Brain microvascular endothelial cell (primary cell): ENCODE measurements around the gene PABPC1L.

Source experiments
- DNase-seq: peaks from one replicate; pipeline ENCODE4 v3.0.0-alpha.2; 2020
- H3K27ac ChIP-seq: fragments of 250-450 bp; sonication (Bioruptor Pico); 2 replicates; pipeline ENCODE4 v1.5.1; 2020; ENCODE audit warnings: mild to moderate bottlenecking, moderate library complexity
- H3K27me3 ChIP-seq: fragments of 250-450 bp; sonication (Bioruptor Pico); replicated peaks from 2 replicates; pipeline ENCODE4 v1.5.1; 2020; ENCODE audit warnings: mild to moderate bottlenecking
- H3K36me3 ChIP-seq: fragments of 250-450 bp; sonication (Bioruptor Pico); replicated peaks from 2 replicates; pipeline ENCODE4 v1.5.1; 2020; ENCODE audit warnings: mild to moderate bottlenecking
- H3K4me3 ChIP-seq: 2 replicates; pipeline ENCODE4 v1.5.1; 2011; ENCODE audit warnings: low read depth, mild to moderate bottlenecking, control low read depth, low read length, moderate library complexity
- in situ Hi-C: cut with HindIII; loops from 2 replicates; pipeline ENCODE4 v1.10.0; 2017; ENCODE audit warnings: low sequenced_read_pairs, low pct_ligation_motif_present
- TF ChIP-seq, protein P1 (sequence below): IDR thresholded peaks from 2 replicates; pipeline ENCODE4 v1.5.1; 2011; ENCODE audit warnings: low read depth, mild to moderate bottlenecking, moderate library complexity, low read length, control low read depth, inconsistent platforms; ENCODE audit errors: missing control alignments

The PABPC1L gene

GRCh38 chr20:44918342-44918741 is 8.5 kb downstream of the PABPC1L start:
- no peak overlapping the region for H3K27ac ChIP-seq
- no peaks in the 10 kb centered on the region for H3K27me3 ChIP-seq
- no peak for DNase-seq
- TF ChIP-seq, protein P1, sequence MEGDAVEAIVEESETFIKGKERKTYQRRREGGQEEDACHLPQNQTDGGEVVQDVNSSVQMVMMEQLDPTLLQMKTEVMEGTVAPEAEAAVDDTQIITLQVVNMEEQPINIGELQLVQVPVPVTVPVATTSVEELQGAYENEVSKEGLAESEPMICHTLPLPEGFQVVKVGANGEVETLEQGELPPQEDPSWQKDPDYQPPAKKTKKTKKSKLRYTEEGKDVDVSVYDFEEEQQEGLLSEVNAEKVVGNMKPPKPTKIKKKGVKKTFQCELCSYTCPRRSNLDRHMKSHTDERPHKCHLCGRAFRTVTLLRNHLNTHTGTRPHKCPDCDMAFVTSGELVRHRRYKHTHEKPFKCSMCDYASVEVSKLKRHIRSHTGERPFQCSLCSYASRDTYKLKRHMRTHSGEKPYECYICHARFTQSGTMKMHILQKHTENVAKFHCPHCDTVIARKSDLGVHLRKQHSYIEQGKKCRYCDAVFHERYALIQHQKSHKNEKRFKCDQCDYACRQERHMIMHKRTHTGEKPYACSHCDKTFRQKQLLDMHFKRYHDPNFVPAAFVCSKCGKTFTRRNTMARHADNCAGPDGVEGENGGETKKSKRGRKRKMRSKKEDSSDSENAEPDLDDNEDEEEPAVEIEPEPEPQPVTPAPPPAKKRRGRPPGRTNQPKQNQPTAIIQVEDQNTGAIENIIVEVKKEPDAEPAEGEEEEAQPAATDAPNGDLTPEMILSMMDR = no peak
- in situ Hi-C loops = no loop called here
- H3K36me3 ChIP-seq = peaks cover 16% of the 10 kb centered on the region
- no peak overlapping the region for H3K4me3 ChIP-seq

DNA sequence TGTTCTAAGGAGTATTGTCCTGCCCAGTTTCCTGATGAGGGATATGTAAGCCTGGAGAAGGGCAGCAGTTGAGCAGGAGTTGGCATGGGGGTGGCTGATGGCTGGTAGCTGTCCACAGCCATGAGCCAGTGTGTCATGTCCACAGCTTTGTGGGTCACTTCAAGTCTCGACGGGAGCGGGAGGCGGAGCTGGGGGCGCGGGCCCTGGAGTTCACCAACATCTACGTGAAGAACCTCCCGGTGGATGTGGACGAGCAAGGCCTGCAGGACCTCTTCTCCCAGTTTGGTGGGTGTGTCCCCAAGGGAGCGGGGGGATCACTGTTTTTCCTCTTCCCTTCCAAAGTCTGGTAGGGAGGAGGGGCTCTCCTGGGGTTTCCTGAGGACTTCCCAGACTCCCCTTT is 8.9 kb downstream of the PABPC1L start:
- TF ChIP-seq, protein P1 = no peak
- no peak overlapping the region for H3K4me3 ChIP-seq
- DNase-seq = no peak
- peaks cover 20% of the 10 kb centered on the region for H3K36me3 ChIP-seq
- no peak overlapping the region for H3K27ac ChIP-seq
- in situ Hi-C loops = no loop called here
- no peaks in the 10 kb centered on the region for H3K27me3 ChIP-seq

- in situ Hi-C loops = no loop called here
- Histone ChIP-seq H3K27me3 (no peaks in the 10 kb centered on the region), H3K27ac (no peak overlapping the region), H3K4me3 (no peak overlapping the region), H3K36me3 (peaks cover 24% of the 10 kb centered on the region)
- no peak for DNase-seq
- TF ChIP-seq, protein P1 = no peak
Observed at GRCh38 chr20:44921447-44921846, 11.6 kb downstream of the PABPC1L start.

DNA sequence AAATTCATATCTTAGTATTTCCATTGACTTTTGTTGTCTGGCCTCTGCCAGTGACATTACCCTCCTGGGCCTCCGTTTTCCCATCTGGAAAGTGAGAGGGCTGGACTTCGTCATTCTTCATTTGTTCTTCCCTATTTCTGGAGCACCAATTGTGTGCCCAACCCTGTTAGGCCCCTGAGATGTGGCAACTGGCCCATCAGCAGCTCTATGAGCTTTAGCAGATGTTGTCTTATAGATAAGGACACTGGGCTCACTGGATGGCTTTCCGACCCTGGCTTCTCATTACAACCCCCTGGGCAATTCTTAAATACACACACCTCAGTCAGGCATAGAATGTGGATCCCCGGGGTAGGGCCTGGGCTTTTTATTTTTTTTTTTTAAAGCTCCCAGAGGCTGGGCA is 14.7 kb downstream of the PABPC1L start:
- no peak overlapping the region for H3K4me3 ChIP-seq
- TF ChIP-seq, protein P1 = no peak
- no peaks in the 10 kb centered on the region for H3K27me3 ChIP-seq
- no peak for DNase-seq
- H3K36me3 ChIP-seq = peaks cover 23% of the 10 kb centered on the region
- in situ Hi-C loops = no loop called here
- H3K27ac ChIP-seq = no peak overlapping the region

GRCh38 chr20:44928595-44928994 is 18.7 kb downstream of the PABPC1L start:
- TF ChIP-seq, protein P1 = no peak
- no peak overlapping the region for H3K4me3 ChIP-seq
- no peaks in the 10 kb centered on the region for H3K27me3 ChIP-seq
- H3K36me3 ChIP-seq = peaks cover 17% of the 10 kb centered on the region
- DNase-seq = no peak
- in situ Hi-C loops = no loop called here
- no peak overlapping the region for H3K27ac ChIP-seq

DNA sequence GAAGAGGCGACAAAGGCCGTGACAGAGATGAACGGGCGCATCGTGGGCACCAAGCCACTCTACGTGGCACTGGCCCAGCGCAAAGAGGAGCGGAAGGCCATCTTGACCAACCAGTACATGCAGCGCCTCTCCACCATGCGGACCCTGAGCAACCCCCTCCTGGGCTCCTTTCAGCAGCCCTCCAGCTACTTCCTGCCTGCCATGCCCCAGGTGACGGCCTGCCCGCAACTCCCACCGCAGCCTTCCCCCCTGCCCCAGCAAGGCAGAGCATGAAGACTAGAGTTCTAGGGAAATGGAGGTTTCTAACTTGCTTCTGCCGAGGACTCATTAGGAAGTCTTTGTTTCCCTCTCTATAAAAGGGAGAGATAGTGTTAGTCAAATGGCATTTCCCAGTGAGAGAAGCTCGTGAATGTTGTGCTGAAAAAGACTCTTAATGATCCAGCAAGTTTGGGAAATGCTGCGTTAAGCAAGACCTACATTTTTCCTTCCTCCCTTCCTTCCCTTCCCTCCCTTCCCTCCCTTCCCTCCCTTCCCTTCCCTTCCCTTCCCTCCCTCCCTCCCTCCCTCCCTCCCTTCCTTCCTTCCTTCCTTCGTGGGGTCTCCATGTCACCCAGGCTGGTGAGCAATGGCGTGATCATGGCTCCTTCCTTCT is 20.8 kb downstream of the PABPC1L start:
- Histone ChIP-seq H3K36me3 (peaks cover 14% of the 10 kb centered on the region), H3K4me3 (no peak overlapping the region), H3K27me3 (no peaks in the 10 kb centered on the region), H3K27ac (no peak overlapping the region)
- no peak for DNase-seq
- TF ChIP-seq, protein P1 = no peak
- in situ Hi-C loops = no loop called here
